ENCODE data around the gene ANO1. TPM values are rescaled to one million over a fixed set of nuclear protein-coding genes. Genes with fewer than 3 reads are reported as not detected.

ANO1 gene
- total RNA-seq, 6 experiments from 2014 or later = 32.1 to 292 (median 78.0) TPM

- H3K27ac ChIP-seq = peak overlapping the region in 1 of 3 donors; percentile 33
- TF ChIP-seq POLR2A (IDR thresholded peaks at IDR 0.05) (no peak), CTCF (IDR thresholded peaks at IDR 0.05) (no peak)
- peaks cover 0 to 5% (median 0%) of the 10 kb centered on the region in 4 donors for H3K36me3 ChIP-seq
- intact Hi-C loops (cut with DNase I) = no loop called here
- 42% methylated on average over 9 of the region's 11 CpGs for WGBS (ENCODE audit: insufficient coverage, low coverage, low lambda C conversion rate, missing lambda C conversion rate)
- H3K4me3 ChIP-seq = no peak overlapping the region
- H3K4me1 ChIP-seq = peaks cover 0 to 33% (median 13%) of the 10 kb centered on the region in 4 donors
- no peaks in the 10 kb centered on the region for H3K27me3 ChIP-seq
- peaks cover 0 to 2% (median 0%) of the 10 kb centered on the region in 4 donors for H3K9me3 ChIP-seq
- ATAC-seq (peak; percentile 68 to 79 (median 74)), DNase-seq (no peak)
Observed at GRCh38 chr11:70040452-70040851, 37.7 kb upstream of the ANO1 start.

- Histone ChIP-seq H3K27me3 (no peaks in the 10 kb centered on the region), H3K4me3 (no peak overlapping the region), H3K9me3 (peaks cover 0 to 2% (median 0%) of the 10 kb centered on the region in 4 donors), H3K4me1 (peaks cover 0 to 37% (median 15%) of the 10 kb centered on the region in 4 donors), H3K36me3 (peaks cover 0 to 5% (median 0%) of the 10 kb centered on the region in 4 donors), H3K27ac (peak overlapping the region in 2 of 3 donors; percentile 6 to 33)
- TF ChIP-seq POLR2A (IDR thresholded peaks at IDR 0.05) (no peak), CTCF (IDR thresholded peaks at IDR 0.05) (no peak)
- intact Hi-C loops (cut with DNase I) = no loop called here
- 20% methylated on average over 4 of the region's 4 CpGs for WGBS (ENCODE audit: insufficient coverage, low coverage, low lambda C conversion rate, missing lambda C conversion rate)
- ATAC-seq (peak; percentile 48 to 69 (median 56)), DNase-seq (no peak)
Observed at GRCh38 chr11:70040869-70041501, 37.1 kb upstream of the ANO1 start.

GRCh38 chr11:70043482-70043881, 34.6 kb upstream of the ANO1 start:
- H3K4me3 ChIP-seq = no peak overlapping the region
- DNase-seq = no peak
- no peaks in the 10 kb centered on the region for H3K36me3 ChIP-seq
- H3K27ac ChIP-seq = no peak overlapping the region
- ATAC-seq = no peak
- no peaks in the 10 kb centered on the region for H3K27me3 ChIP-seq
- peaks cover 0 to 2% (median 0%) of the 10 kb centered on the region in 4 donors for H3K9me3 ChIP-seq
- no peak for TF ChIP-seq CTCF (IDR thresholded peaks at IDR 0.05)
- TF ChIP-seq POLR2A (IDR thresholded peaks at IDR 0.05) = no peak
- intact Hi-C loops (cut with DNase I) = no loop called here
- WGBS (ENCODE audit: insufficient coverage, low coverage, low lambda C conversion rate, missing lambda C conversion rate) = 85% methylated on average over 1 of the region's 1 CpG
- H3K4me1 ChIP-seq = peaks cover 0 to 57% (median 24%) of the 10 kb centered on the region in 4 donors

GRCh38 chr11:70046089-70046488, 32.0 kb upstream of the ANO1 start:
- intact Hi-C loops (cut with DNase I) = no loop called here
- peaks cover 0 to 49% (median 22%) of the 10 kb centered on the region in 4 donors for H3K4me1 ChIP-seq
- H3K27ac ChIP-seq = no peak overlapping the region
- no peak for DNase-seq
- no peaks in the 10 kb centered on the region for H3K27me3 ChIP-seq
- ATAC-seq = peak; percentile 32 to 52 (median 41)
- no peaks in the 10 kb centered on the region for H3K36me3 ChIP-seq
- H3K9me3 ChIP-seq = peaks cover 0 to 2% (median 0%) of the 10 kb centered on the region in 4 donors
- no peak for TF ChIP-seq POLR2A (IDR thresholded peaks at IDR 0.05)
- TF ChIP-seq CTCF (IDR thresholded peaks at IDR 0.05) = no peak
- no peak overlapping the region for H3K4me3 ChIP-seq
- WGBS (ENCODE audit: insufficient coverage, low coverage, low lambda C conversion rate, missing lambda C conversion rate) = 9% methylated on average over 3 of the region's 3 CpGs
